Measurements from ENCODE around the gene SLC37A1.
"Not testable (repeated sequence)": the region's sequence is repeated elsewhere in the genome, so short reads cannot be mapped to it uniquely, and the experiment has no call there.

SLC37A1 gene

DNA sequence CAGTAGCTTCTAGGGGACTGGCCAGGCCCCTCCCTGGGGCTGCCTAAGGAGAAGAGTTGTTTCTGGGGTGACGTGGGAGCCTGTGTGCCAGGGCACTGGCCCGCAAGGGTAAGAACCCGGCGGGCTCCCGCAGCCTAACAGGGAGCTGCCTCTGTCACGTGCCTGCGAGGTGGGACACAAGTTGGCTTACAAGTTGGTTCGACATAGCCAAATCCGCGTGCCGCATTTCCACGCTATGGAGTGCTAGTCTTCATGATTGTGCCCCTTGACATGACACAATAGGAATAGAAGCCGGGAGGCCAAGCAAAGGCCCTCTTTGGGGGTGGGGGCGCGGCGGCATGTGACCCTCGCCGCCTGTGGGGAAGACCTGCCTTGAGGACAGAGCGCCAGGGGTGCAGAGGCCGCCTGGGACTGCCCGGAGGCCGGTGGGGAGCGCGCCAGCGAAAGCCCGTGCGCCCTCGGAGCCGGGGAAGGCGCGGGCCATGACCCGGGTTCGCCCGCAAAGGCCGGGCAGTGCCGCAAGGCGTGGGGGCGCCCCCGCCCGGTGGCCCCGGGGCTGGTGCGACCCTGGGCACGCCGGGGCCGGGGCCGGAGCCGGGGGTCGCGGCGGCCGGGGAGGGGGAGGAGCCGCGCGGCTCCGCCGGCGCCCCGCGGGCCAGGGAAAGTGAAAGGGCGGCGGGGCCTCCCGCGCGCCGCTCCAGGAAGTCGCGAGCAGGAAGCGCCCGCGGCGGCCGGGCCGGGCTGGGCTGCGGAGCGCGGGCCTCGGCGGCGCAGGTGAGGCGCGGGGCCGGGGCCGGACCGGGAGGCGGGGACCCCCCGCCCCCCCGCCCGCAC is at the start of gene SLC37A1:
TSS of gene SLC37A1 (plus strand) at position 702 of the 834 bp plus-strand sequence. CDS start 4,603 bp downstream, outside the sequence.
- no peaks in the 10 kb centered on the region for H3K27me3 Mint-ChIP-seq
- H3K9me3 Mint-ChIP-seq: no peaks in the 10 kb centered on the region
- DNase-seq: peak; percentile 72
- peak within 1 kb of the TSS; percentile 80 for H3K4me3 Mint-ChIP-seq
- peaks cover 17% of the 10 kb centered on the region for H3K36me3 Mint-ChIP-seq (ENCODE audit: low read depth)
- H3K27ac Mint-ChIP-seq: peak within 1 kb of the TSS; percentile 77
- peaks cover 33% of the 10 kb centered on the region for H3K4me1 Mint-ChIP-seq (ENCODE audit: low read depth)

DNA sequence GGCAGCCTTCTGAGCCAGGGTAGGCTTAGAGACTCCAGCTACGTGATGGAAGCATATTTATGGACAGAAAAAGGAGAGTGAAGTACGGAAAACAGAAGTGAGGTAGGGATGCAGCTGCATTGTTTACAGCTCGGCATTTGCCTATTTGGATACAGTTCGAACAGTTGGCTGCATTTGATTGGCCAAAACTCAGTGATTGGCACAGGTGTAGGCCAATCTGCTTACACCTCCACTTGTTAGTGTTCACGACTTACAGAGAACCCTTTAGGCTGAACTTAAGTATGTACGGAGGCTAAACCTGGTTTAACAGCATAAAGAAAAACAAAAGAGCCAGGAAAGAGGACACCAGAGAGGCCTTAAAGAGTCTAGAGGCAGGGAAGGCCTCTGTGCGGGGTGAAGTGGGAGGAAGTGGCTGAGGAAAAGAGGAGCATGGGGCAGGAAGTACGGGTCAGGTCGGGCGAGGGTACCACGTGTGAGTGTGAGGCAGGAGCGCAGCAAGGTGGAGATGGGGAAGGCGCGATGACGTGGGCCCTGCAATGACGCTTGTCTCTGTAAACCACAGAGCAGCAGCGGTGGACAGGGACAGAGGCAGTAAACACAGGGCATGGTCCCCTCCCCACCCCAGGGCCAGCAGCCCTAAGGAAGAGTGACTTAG is 49.7 kb upstream of the SLC37A1 start:
- peak; percentile 79 for DNase-seq
- peak overlapping the region; percentile 88 for H3K27ac Mint-ChIP-seq
- no peaks in the 10 kb centered on the region for H3K9me3 Mint-ChIP-seq
- H3K36me3 Mint-ChIP-seq (ENCODE audit: low read depth): no peaks in the 10 kb centered on the region
- peaks cover 68% of the 10 kb centered on the region for H3K4me1 Mint-ChIP-seq (ENCODE audit: low read depth)
- H3K27me3 Mint-ChIP-seq: no peaks in the 10 kb centered on the region
- peak overlapping the region; percentile 9 for H3K4me3 Mint-ChIP-seq

DNA sequence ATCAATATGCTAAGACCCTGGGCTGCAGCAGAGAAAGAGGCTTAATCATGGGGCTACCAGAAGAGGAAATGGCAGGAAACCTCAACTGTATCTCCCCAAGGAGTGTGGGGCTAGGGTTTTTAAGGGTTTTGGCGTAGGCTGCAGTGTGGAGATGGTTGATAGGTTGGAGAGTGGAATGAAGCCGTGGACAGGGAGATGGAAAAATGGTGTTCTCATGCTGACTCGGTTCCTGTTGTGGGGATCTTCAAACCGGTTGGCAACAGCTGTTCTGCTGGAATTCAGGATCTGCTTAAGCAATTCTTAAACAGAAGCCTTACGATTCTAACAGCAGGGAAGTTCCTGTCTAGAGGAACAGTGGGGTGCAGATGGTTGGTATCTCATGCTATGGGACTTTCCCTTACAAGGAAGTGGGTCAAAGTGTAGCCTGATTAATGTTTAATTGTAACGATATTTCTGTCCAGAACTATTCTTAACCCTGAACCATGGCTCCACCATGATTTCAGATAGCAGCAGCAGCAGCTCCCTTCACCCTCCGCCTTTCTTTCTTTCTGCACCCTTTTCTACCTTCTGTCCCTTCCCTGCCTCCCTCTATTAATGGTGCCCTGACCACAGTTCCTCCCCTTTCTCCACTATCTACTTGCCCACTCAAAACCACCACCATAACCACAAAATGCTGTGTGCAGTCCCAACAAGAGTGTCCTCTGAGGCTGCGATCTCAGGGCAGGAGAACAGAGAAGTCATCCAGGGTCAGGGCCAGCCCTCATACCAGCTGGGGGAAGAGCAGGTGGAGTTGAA is 48.4 kb upstream of the SLC37A1 start:
- DNase-seq: peak; percentile 29

DNA sequence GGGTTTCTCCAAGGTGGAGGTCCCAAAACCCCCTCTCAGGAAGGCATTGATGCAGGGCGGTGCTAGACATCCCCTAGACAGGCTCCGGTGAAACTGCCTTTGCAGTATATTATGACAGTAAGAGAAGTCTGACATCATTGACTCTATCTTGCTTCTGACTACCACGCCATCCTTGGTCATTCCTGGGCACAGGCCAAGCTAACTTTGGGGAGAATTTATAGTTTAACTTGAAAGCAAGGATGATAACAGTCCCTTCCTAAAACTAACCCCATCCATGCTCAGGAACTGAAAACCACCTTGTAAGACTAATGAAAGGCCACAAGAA is 47.9 kb upstream of the SLC37A1 start:
- Mint-ChIP-seq H3K27me3 (no peaks in the 10 kb centered on the region), H3K4me3 (no peak overlapping the region), H3K36me3 (ENCODE audit: low read depth) (no peaks in the 10 kb centered on the region), H3K27ac (no peak overlapping the region), H3K9me3 (no peaks in the 10 kb centered on the region), H3K4me1 (ENCODE audit: low read depth) (peaks cover 63% of the 10 kb centered on the region)
- DNase-seq: no peak

More for the DNA sequence above, 48.4 kb upstream of the SLC37A1 start:
- Mint-ChIP-seq H3K9me3 (no peaks in the 10 kb centered on the region), H3K27ac (no peak overlapping the region), H3K36me3 (ENCODE audit: low read depth) (no peaks in the 10 kb centered on the region), H3K4me3 (no peak overlapping the region), H3K4me1 (ENCODE audit: low read depth) (peaks cover 68% of the 10 kb centered on the region), H3K27me3 (no peaks in the 10 kb centered on the region)

DNA sequence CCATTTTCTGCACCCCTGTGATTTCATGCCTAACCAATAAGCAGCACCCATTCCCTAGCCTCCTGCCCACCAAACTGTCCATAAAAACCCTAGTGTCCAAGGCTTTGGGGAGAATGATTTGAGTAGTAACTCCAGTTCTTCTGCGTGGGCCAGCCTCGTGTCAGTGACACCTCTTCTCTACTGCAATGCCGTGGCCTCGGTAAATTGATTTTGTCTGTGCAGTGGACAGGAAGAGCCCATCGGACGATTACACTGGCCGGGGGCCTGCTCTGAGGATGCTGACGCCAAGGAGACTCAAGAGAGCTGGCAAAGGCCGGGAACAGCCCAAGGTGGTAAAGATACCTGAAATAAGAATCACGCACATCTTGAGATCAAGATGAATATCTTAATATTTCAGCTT is 47.0 kb upstream of the SLC37A1 start:
- no peak overlapping the region for H3K4me3 Mint-ChIP-seq
- peak; percentile 17 for DNase-seq

DNA sequence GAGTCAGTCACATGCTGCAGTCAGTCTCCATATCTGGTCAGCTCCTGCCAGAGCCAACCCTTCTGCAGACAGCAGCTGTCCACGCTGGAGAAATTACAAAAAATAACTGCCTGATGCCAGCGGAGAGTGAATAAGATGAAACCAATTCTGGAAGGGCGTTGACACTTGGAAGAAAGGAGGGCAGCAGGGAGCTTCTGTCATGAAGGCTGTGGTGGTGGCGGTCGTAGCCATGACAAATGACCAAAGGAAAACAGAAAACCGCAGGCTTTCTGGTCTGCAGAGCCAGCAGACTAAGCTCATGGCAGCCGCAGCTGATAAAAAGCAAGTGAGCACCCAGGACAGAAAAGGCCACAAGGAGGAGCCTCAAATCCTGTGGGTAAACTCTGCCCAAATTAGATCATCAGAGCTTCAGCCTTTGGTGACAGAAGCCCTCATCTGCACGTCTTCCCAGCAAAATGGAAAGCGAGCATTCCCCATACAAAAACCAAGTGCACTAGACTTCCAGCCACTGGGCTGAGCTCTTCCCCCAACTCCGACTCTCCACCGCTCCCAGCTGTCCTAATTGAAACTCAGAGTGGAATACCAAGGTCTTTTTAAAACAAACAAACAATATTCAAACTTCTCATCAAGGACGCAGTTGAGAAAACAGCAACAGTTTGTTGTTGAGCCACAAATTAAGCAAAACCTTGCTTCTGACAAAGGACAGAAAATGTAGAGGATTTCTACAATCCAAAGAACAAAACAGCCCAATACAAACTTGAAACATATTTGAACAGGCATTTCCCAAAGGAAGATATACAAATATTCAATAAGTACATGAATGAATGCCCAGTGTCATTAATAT is 46.3 kb upstream of the SLC37A1 start:
- Mint-ChIP-seq H3K27me3 (no peaks in the 10 kb centered on the region), H3K4me1 (ENCODE audit: low read depth) (peaks cover 47% of the 10 kb centered on the region), H3K4me3 (no peak overlapping the region), H3K36me3 (ENCODE audit: low read depth) (no peaks in the 10 kb centered on the region), H3K27ac (no peak overlapping the region), H3K9me3 (no peaks in the 10 kb centered on the region)
- peak; percentile 25 for DNase-seq

More for the DNA sequence above, 47.0 kb upstream of the SLC37A1 start:
- Mint-ChIP-seq H3K9me3 (no peaks in the 10 kb centered on the region), H3K27ac (no peak overlapping the region), H3K4me1 (ENCODE audit: low read depth) (peaks cover 54% of the 10 kb centered on the region), H3K27me3 (no peaks in the 10 kb centered on the region), H3K36me3 (ENCODE audit: low read depth) (no peaks in the 10 kb centered on the region)

DNA sequence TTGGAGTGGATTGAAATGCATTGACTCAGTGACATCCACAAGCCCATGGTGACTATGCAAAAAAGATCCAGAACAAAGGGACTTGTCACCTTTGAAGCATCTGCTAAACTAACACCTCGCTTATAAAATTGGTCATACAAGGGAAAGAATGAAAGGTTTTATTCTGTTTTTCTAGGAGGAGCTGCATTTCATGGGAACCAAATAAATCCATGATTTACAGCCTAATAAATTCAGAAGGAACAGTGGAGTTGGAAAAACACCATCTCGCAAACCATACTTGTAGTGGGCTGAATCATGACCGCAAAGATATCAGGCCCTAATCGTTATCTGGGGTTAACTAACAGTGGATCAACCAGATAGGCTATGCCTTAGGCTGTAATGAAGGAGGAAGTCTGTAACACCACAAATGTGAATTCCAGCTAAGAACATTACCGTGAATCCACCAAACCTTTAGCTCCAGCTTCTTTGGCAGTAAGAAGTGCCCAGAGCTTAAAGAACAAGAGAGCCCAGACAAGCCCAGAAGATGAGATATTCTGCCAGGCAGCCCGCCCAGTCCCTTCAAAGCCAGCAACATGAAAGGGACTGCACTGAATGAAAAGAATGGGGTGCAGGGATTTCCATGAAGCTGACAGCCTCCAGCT is 45.0 kb upstream of the SLC37A1 start:
- H3K36me3 Mint-ChIP-seq (ENCODE audit: low read depth): no peaks in the 10 kb centered on the region
- no peak overlapping the region for H3K27ac Mint-ChIP-seq
- peaks cover 36% of the 10 kb centered on the region for H3K4me1 Mint-ChIP-seq (ENCODE audit: low read depth)
- H3K27me3 Mint-ChIP-seq: no peaks in the 10 kb centered on the region
- DNase-seq: no peak
- H3K4me3 Mint-ChIP-seq: no peak overlapping the region
- no peaks in the 10 kb centered on the region for H3K9me3 Mint-ChIP-seq

DNA sequence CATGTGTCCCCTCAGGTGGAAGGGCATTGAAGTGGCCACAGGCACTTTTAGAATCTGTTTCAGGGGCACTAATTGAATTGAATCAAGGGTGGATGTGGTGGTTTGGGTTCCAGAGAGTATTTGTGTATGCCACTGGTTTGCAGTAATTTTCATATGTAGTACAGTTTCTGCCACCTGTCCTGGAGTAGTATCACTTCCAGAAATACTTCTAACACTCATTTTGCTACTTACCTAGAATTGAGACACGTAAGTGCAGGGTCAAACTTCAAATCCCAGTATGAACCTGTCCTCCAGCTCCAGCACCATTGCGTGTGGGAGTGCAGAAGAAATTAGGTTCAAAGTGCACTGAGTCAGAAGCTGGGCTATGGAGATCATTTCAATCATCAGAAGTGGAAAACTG is 44.4 kb upstream of the SLC37A1 start:
- no peak overlapping the region for H3K27ac Mint-ChIP-seq
- DNase-seq: no peak
- H3K27me3 Mint-ChIP-seq: no peaks in the 10 kb centered on the region
- H3K4me1 Mint-ChIP-seq (ENCODE audit: low read depth): peaks cover 31% of the 10 kb centered on the region
- H3K9me3 Mint-ChIP-seq: no peaks in the 10 kb centered on the region
- H3K4me3 Mint-ChIP-seq: no peak overlapping the region
- H3K36me3 Mint-ChIP-seq (ENCODE audit: low read depth): no peaks in the 10 kb centered on the region

DNA sequence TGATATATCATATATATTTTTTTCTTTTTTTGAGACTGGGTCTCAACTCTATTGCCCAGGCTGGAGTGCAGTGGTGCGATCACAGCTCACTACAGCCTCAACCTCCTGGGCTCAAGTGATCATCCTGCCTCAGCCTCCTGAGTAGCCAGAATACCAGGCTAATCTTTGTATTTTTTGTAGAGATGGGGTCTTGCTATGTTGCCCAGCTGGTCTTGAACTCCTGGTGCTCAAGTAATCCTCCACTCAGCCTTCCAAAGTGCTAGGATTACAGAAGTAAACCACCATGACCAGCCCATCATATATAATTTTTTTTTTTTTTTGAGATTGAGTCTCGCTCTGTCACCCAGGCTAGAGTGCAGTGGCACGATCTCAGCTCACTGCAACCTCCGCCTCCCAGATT is 43.9 kb upstream of the SLC37A1 start:
- H3K9me3 Mint-ChIP-seq; H3K36me3 Mint-ChIP-seq (ENCODE audit: low read depth); H3K27me3 Mint-ChIP-seq; H3K27ac Mint-ChIP-seq; H3K4me3 Mint-ChIP-seq: not testable (repeated sequence)
- H3K4me1 Mint-ChIP-seq (ENCODE audit: low read depth): peaks cover 28% of the 10 kb centered on the region
- peak; percentile 8 for DNase-seq

DNA sequence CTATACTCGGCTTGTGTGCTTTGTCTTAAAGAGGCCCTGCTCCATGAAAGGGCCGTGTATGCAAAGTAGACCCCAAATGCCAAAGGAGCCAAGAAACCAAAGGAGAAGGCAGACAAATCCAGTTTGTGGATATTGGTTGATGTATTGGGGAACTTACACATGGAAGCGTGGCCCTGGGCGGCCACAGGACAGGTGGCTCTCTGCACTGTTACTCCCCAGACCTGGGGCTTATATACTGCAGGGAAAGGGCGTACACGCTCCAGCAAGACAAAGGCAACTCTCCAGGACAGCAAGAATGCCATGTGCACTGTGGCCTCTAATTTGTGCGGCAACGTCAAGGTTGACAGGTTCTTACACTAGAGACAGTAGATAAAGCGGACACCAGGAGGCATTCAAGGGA is 42.4 kb upstream of the SLC37A1 start:
- H3K27ac Mint-ChIP-seq: no peak overlapping the region
- H3K4me1 Mint-ChIP-seq (ENCODE audit: low read depth): peaks cover 17% of the 10 kb centered on the region

DNA sequence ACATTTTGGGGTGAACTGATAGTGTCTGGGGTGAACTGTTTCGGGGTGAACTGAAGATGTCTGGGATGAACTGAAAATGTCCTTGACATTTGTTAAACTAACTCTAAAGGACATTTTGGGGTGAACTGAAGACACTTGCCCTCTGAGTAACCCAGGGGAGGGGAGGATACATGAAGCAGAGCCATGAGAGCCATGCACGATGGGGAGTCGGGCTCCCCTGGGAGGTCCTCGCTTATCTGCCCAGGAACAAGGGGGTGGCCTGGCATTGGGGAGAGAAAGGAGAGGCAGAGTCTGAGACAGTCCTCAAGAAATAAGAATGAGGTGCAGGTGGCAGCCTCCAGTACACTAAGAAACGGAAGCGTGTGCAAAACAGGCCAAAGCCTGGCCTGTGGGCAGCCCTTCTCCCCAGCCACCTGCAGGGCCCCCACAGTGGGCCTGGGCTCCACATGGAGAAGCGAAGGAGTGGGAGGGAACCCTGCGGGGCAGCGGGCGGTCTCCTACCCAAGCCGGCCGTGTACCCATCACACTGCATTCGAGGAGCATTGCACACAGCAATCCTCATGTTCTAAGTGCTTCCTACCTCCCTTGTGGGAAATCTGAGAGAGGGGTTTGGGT is 41.8 kb upstream of the SLC37A1 start:
- H3K27me3 Mint-ChIP-seq: no peaks in the 10 kb centered on the region

More for the DNA sequence above, 42.4 kb upstream of the SLC37A1 start:
- no peaks in the 10 kb centered on the region for H3K36me3 Mint-ChIP-seq (ENCODE audit: low read depth)
- no peak for DNase-seq
- H3K4me3 Mint-ChIP-seq: no peak overlapping the region
- no peaks in the 10 kb centered on the region for H3K9me3 Mint-ChIP-seq
- no peaks in the 10 kb centered on the region for H3K27me3 Mint-ChIP-seq

DNA sequence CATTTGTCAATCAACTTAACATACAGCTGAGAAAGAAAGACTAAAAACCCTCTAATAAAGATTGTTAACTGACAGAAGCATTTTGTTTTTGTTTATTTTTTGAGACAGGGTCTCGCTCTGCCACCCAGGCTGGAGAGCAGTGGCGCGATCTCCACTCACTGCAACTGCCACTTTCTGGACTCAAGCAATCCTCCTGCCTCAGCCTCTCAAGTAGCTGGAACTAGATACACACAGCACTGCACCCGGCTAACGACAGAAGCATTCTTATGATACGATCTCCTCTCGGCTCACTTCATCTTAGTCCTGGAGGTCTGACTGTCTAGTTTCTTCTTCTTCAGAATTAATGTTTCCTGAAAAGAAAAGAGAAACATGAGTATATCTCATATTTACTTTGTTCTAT is 41.1 kb upstream of the SLC37A1 start:
- no peak overlapping the region for H3K27ac Mint-ChIP-seq
- peak; percentile 6 for DNase-seq
- H3K27me3 Mint-ChIP-seq: no peaks in the 10 kb centered on the region
- peaks cover 10% of the 10 kb centered on the region for H3K4me1 Mint-ChIP-seq (ENCODE audit: low read depth)
- H3K36me3 Mint-ChIP-seq (ENCODE audit: low read depth): no peaks in the 10 kb centered on the region
- H3K9me3 Mint-ChIP-seq: no peaks in the 10 kb centered on the region
- no peak overlapping the region for H3K4me3 Mint-ChIP-seq

More for the DNA sequence above, 41.8 kb upstream of the SLC37A1 start:
- Mint-ChIP-seq H3K27ac (no peak overlapping the region), H3K4me3 (no peak overlapping the region), H3K9me3 (no peaks in the 10 kb centered on the region), H3K36me3 (ENCODE audit: low read depth) (no peaks in the 10 kb centered on the region), H3K4me1 (ENCODE audit: low read depth) (peaks cover 14% of the 10 kb centered on the region)
- DNase-seq: peak; percentile 6

DNA sequence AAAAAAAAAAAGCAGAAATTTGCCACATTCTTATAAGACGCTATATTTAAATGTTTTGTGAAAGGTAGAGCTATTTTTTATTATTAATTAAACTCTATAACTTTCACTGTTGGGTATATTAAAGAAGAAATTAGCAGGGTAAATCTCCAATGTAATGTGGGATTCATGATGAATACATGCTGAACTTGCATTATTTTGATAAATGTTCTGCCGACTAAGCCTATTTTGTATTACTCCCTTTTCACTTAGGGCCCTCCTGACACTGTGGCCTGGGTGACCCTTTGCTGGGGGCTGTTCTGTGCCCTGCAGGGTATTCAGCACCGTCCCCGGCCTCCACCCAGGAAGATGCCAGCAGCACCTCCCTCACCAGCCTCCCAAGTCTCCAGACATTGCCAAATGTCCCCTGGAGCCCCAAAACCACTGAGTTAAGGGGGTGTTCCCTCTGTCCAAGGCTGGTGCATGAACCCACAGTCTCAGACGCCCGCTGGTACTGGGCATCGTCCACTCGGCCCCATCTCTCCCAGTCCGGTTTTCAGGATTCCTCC is 40.1 kb upstream of the SLC37A1 start:
- Mint-ChIP-seq H3K36me3 (ENCODE audit: low read depth) (no peaks in the 10 kb centered on the region), H3K27ac (no peak overlapping the region), H3K4me1 (ENCODE audit: low read depth) (peaks cover 9% of the 10 kb centered on the region), H3K9me3 (no peaks in the 10 kb centered on the region), H3K4me3 (no peak overlapping the region), H3K27me3 (no peaks in the 10 kb centered on the region)
- peak; percentile 15 for DNase-seq
